MM.1S (cell line): ENCODE results near the gene CATSPERB.

ENCODE experiments used
- EZH2 ChIP-seq: fragments of 300-600 bp; sonication (generic); optimal IDR thresholded peaks from 2 replicates; pipeline ENCODE3; 2017; ENCODE audit warnings: low read depth, mild to moderate bottlenecking, antibody characterized with exemption, low read length, mixed read lengths
- EZH2phosphoT487 ChIP-seq: fragments of 300-600 bp; sonication (generic); IDR thresholded peaks from 2 replicates; pipeline ENCODE4 v1.6.1; 2018; ENCODE audit warnings: antibody characterized with exemption, low read length
- TF ChIP-seq, protein P1 (sequence below): fragments of 300-600 bp; sonication (generic); IDR thresholded peaks from 2 replicates; pipeline ENCODE4 v1.5.1; 2016; ENCODE audit warnings: antibody characterized with exemption, low read length, mixed read lengths

- TF ChIP-seq, protein P1, sequence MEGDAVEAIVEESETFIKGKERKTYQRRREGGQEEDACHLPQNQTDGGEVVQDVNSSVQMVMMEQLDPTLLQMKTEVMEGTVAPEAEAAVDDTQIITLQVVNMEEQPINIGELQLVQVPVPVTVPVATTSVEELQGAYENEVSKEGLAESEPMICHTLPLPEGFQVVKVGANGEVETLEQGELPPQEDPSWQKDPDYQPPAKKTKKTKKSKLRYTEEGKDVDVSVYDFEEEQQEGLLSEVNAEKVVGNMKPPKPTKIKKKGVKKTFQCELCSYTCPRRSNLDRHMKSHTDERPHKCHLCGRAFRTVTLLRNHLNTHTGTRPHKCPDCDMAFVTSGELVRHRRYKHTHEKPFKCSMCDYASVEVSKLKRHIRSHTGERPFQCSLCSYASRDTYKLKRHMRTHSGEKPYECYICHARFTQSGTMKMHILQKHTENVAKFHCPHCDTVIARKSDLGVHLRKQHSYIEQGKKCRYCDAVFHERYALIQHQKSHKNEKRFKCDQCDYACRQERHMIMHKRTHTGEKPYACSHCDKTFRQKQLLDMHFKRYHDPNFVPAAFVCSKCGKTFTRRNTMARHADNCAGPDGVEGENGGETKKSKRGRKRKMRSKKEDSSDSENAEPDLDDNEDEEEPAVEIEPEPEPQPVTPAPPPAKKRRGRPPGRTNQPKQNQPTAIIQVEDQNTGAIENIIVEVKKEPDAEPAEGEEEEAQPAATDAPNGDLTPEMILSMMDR = no peak
- TF ChIP-seq EZH2 (no peak), EZH2phosphoT487 (no peak)
These were observed 62.0 kb downstream of the CATSPERB start for GRCh38 chr14:91669867-91670266.
